Ishikawa (cell line): Measurements from ENCODE around the gene NXNL2.

Experiments
- EGR1 ChIP-seq: IDR thresholded peaks from 2 replicates; pipeline ENCODE4 v1.6.1; 2012
- EP300 ChIP-seq: IDR thresholded peaks from 2 replicates; pipeline ENCODE4 v1.6.1; 2012; ENCODE audit warnings: borderline replicate concordance
- FOXM1 ChIP-seq: IDR thresholded peaks from 2 replicates; pipeline ENCODE4 v1.6.1; 2012; ENCODE audit warnings: low read depth, borderline replicate concordance
- MAX ChIP-seq: IDR thresholded peaks from 2 replicates; pipeline ENCODE4 v1.6.1; 2012
- NFIC ChIP-seq: IDR thresholded peaks from 2 replicates; pipeline ENCODE4 v1.6.1; 2012
- RAD21 ChIP-seq: IDR thresholded peaks from 2 replicates; pipeline ENCODE4 v1.6.1; 2012; ENCODE audit warnings: low read depth
- REST ChIP-seq: IDR thresholded peaks from 2 replicates; pipeline ENCODE4 v1.6.1; 2012; ENCODE audit warnings: low read depth, mild to moderate bottlenecking
- TAF1 ChIP-seq: IDR thresholded peaks from 2 replicates; pipeline ENCODE4 v1.6.1; 2012; ENCODE audit warnings: low read depth, mild to moderate bottlenecking
- TCF12 ChIP-seq: IDR thresholded peaks from 2 replicates; pipeline ENCODE4 v1.6.1; 2012; ENCODE audit warnings: low read depth
- TEAD4 ChIP-seq: IDR thresholded peaks from 2 replicates; pipeline ENCODE4 v1.6.1; 2012
- USF1 ChIP-seq: IDR thresholded peaks from 2 replicates; pipeline ENCODE4 v1.6.1; 2012
- YY1 ChIP-seq: IDR thresholded peaks from 2 replicates; pipeline ENCODE4 v1.6.1; 2012; ENCODE audit warnings: low read depth

- TF ChIP-seq EGR1 (no peak), TEAD4 (no peak), TAF1 (no peak), EP300 (no peak), RAD21 (no peak), FOXM1 (no peak), TCF12 (no peak), REST (no peak), NFIC (no peak), MAX (no peak), YY1 (no peak), USF1 (no peak)
Observed at GRCh38 chr9:88523056-88523455, 11.9 kb upstream of the NXNL2 start.
